IPS-18c (cell line): ENCODE results near the gene UFD1.

Source experiments
- H3K4me3 ChIP-seq: 2 replicates; pipeline ENCODE4 v1.7.0; 2013; ENCODE audit warnings: low read depth, mild to moderate bottlenecking, low read length, moderate library complexity; ENCODE audit not compliant: insufficient read depth
- H3K9me3 ChIP-seq: one replicate; pipeline ENCODE4 v1.6.1; 2013; ENCODE audit warnings: mild to moderate bottlenecking, low read length, moderate library complexity; ENCODE audit not compliant: control insufficient read depth, insufficient read depth

UFD1 gene

GRCh38 chr22:19518635-19519034 is 39.6 kb upstream of the UFD1 start:
- Histone ChIP-seq H3K9me3 (no peaks in the 10 kb centered on the region), H3K4me3 (no peak overlapping the region)

- Histone ChIP-seq H3K4me3 (no peak overlapping the region), H3K9me3 (no peaks in the 10 kb centered on the region)
Measured at GRCh38 chr22:19517919-19518611, 39.1 kb upstream of the UFD1 start.

GRCh38 chr22:19517171-19517500 is 38.1 kb upstream of the UFD1 start:
- H3K4me3 ChIP-seq = no peak overlapping the region

GRCh38 chr22:19516378-19517170 is 37.6 kb upstream of the UFD1 start:
- Histone ChIP-seq H3K4me3 (no peak overlapping the region), H3K9me3 (no peaks in the 10 kb centered on the region)

More at GRCh38 chr22:19517171-19517500, 38.1 kb upstream of the UFD1 start:
- no peaks in the 10 kb centered on the region for H3K9me3 ChIP-seq

GRCh38 chr22:19515654-19516377 is 36.8 kb upstream of the UFD1 start:
- Histone ChIP-seq H3K4me3 (no peak overlapping the region), H3K9me3 (no peaks in the 10 kb centered on the region)

GRCh38 chr22:19514831-19515565 is 36.0 kb upstream of the UFD1 start:
- H3K4me3 ChIP-seq = no peak overlapping the region

GRCh38 chr22:19513823-19514222 is 34.8 kb upstream of the UFD1 start:
- no peaks in the 10 kb centered on the region for H3K9me3 ChIP-seq
- H3K4me3 ChIP-seq = no peak overlapping the region

More at GRCh38 chr22:19514831-19515565, 36.0 kb upstream of the UFD1 start:
- H3K9me3 ChIP-seq = no peaks in the 10 kb centered on the region

- H3K4me3 ChIP-seq = no peak overlapping the region
- no peaks in the 10 kb centered on the region for H3K9me3 ChIP-seq
Measured at GRCh38 chr22:19510919-19511341, 31.9 kb upstream of the UFD1 start.

GRCh38 chr22:19509923-19510322 is 30.9 kb upstream of the UFD1 start:
- Histone ChIP-seq H3K9me3 (no peaks in the 10 kb centered on the region), H3K4me3 (no peak overlapping the region)

GRCh38 chr22:19509191-19509590 is 30.2 kb upstream of the UFD1 start:
- Histone ChIP-seq H3K4me3 (no peak overlapping the region), H3K9me3 (no peaks in the 10 kb centered on the region)

- Histone ChIP-seq H3K9me3 (no peaks in the 10 kb centered on the region), H3K4me3 (no peak overlapping the region)
Measured at GRCh38 chr22:19508024-19508776, 29.2 kb upstream of the UFD1 start.

GRCh38 chr22:19507534-19507861 is 28.5 kb upstream of the UFD1 start:
- no peak overlapping the region for H3K4me3 ChIP-seq
- H3K9me3 ChIP-seq = no peaks in the 10 kb centered on the region

GRCh38 chr22:19506212-19506611 is 27.2 kb upstream of the UFD1 start:
- no peaks in the 10 kb centered on the region for H3K9me3 ChIP-seq
- H3K4me3 ChIP-seq = no peak overlapping the region

- Histone ChIP-seq H3K9me3 (no peaks in the 10 kb centered on the region), H3K4me3 (no peak overlapping the region)
Measured at GRCh38 chr22:19505735-19506126, 26.7 kb upstream of the UFD1 start.

- no peak overlapping the region for H3K4me3 ChIP-seq
- no peaks in the 10 kb centered on the region for H3K9me3 ChIP-seq
Measured at GRCh38 chr22:19504900-19505734, 26.1 kb upstream of the UFD1 start.

GRCh38 chr22:19503869-19504268 is 24.9 kb upstream of the UFD1 start:
- Histone ChIP-seq H3K9me3 (no peaks in the 10 kb centered on the region), H3K4me3 (no peak overlapping the region)
